Transverse colon (tissue), 4 donors: ENCODE data around the gene BICD1.

Experiments used
- POLR2AphosphoS5 ChIP-seq, 3 donors: sonication (generic); formaldehyde crosslinking; IDR thresholded peaks; one replicate each; pipeline ENCODE4 v1.6.1; 2016; ENCODE audit warnings: antibody characterized with exemption in 3 of 3
- TF ChIP-seq, protein P1 (sequence below), 5 experiments: fragments of 200-600 bp in 3 of 5; fragments of 450-650 bp in 2 of 5; sonication (generic) in 3 of 5; IDR thresholded peaks; 1 replicate in 2 of 5; 2 replicates in 3 of 5; pipeline ENCODE4 v1.5.1; 2016 to 2017; ENCODE audit warnings: antibody characterized with exemption in 5 of 5, inconsistent platforms in 3 of 5, mild to moderate bottlenecking in 2 of 5, moderate library complexity in 1 of 5

DNA sequence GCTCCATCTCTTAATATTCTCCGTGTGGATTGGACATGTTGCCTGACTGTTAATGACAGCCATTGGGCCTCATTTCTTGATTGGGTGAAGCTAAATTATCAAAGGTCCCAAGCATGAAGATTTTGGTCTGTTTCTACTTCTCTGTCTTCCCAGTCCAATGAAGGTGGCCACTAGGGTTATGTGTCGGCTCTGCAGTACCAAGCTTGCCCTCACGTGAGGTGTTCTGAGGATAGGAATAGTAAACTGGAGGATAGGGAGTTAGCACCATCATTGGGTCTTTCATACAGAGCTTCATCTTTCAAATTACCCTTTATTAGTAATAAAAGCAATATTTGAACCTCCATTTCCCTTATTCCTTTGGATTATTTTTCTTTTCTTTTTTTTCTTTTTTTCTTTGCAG, 21.9 kb upstream of the BICD1 start:
- TF ChIP-seq POLR2AphosphoS5 (IDR thresholded peaks at IDR 0.05), result no peak
- TF ChIP-seq, protein P1, sequence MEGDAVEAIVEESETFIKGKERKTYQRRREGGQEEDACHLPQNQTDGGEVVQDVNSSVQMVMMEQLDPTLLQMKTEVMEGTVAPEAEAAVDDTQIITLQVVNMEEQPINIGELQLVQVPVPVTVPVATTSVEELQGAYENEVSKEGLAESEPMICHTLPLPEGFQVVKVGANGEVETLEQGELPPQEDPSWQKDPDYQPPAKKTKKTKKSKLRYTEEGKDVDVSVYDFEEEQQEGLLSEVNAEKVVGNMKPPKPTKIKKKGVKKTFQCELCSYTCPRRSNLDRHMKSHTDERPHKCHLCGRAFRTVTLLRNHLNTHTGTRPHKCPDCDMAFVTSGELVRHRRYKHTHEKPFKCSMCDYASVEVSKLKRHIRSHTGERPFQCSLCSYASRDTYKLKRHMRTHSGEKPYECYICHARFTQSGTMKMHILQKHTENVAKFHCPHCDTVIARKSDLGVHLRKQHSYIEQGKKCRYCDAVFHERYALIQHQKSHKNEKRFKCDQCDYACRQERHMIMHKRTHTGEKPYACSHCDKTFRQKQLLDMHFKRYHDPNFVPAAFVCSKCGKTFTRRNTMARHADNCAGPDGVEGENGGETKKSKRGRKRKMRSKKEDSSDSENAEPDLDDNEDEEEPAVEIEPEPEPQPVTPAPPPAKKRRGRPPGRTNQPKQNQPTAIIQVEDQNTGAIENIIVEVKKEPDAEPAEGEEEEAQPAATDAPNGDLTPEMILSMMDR (IDR thresholded peaks at IDR 0.05), result no peak
